Stimulated activated CD8-positive, alpha-beta memory T cell treated with anti-CD3 and anti-CD28 coated beads, Interleukin-7, amount 100 ng/mL, for 4 hours (primary cell): ENCODE data around the gene FRS3.
"Not testable (repeated sequence)": the region's sequence is repeated elsewhere in the genome, so short reads cannot be mapped to it uniquely, and the experiment has no call there.

Experiments used
- DNase-seq, 2 donors: peaks; one replicate each; pipeline ENCODE4 v3.0.0-alpha.2; 2020; ENCODE audit warnings: low read depth in 2 of 2

The FRS3 gene

GRCh38 chr6:41769376-41769775, 10.3 kb downstream of the FRS3 start:
- no peak for DNase-seq

GRCh38 chr6:41768545-41769308, 11.0 kb downstream of the FRS3 start:
- no peak for DNase-seq

- no peak for DNase-seq
These were observed 12.4 kb downstream of the FRS3 start for GRCh38 chr6:41767112-41767833.

- not testable (repeated sequence) for DNase-seq
These were observed 13.5 kb downstream of the FRS3 start for GRCh38 chr6:41766043-41766664.

- DNase-seq: no peak
These were observed 16.2 kb downstream of the FRS3 start for GRCh38 chr6:41763470-41763869.

- DNase-seq: no peak
These were observed 19.7 kb downstream of the FRS3 start for GRCh38 chr6:41759905-41760579.

GRCh38 chr6:41759106-41759904, 20.4 kb downstream of the FRS3 start:
- no peak for DNase-seq

- DNase-seq: no peak
These were observed 21.1 kb downstream of the FRS3 start for GRCh38 chr6:41758641-41759035.

GRCh38 chr6:41757931-41758640, 21.6 kb downstream of the FRS3 start:
- DNase-seq: peak in 1 of 2 donors; percentile 6

GRCh38 chr6:41757271-41757670, 22.4 kb downstream of the FRS3 start:
- no peak for DNase-seq

GRCh38 chr6:41756354-41756753, 23.3 kb downstream of the FRS3 start:
- DNase-seq: no peak

- DNase-seq: no peak
These were observed 23.8 kb downstream of the FRS3 start for GRCh38 chr6:41755895-41756294.

GRCh38 chr6:41750374-41750773, 29.3 kb downstream of the FRS3 start:
- DNase-seq: no peak

GRCh38 chr6:41748542-41748941, 31.2 kb downstream of the FRS3 start:
- no peak for DNase-seq

- no peak for DNase-seq
These were observed 31.6 kb downstream of the FRS3 start for GRCh38 chr6:41748102-41748477.

GRCh38 chr6:41747256-41748101, 32.2 kb downstream of the FRS3 start, which contains the start of gene PGC:
PGC (minus strand) TSS chr6:41747397; CDS start chr6:41747334, 63 bp downstream.
- no peak for DNase-seq

GRCh38 chr6:41746107-41746506, 33.6 kb downstream of the FRS3 start:
- DNase-seq: no peak

GRCh38 chr6:41744236-41744787, 35.4 kb downstream of the FRS3 start:
- DNase-seq: no peak
